MCF 10A (cell line): ENCODE results near the gene SCARF2. TPM values are rescaled to one million over a fixed set of nuclear protein-coding genes. Genes with fewer than 3 reads are reported as not detected.

ENCODE experiments used
- BruUV-seq: library from RNA; stranded (reverse); fragments of 400-500 nt; replicated peaks from 2 replicates; lab custom pipeline; 2021; lab: Mats Ljungman, UMichigan
- CTCF ChIA-PET: fragments of 300-600 bp; sonication (Branson Sonifier 250); formaldehyde crosslinking; extraction: SDS; loops from one replicate; lab custom pipeline; 2021; ENCODE audit warnings: antibody characterized with exemption, inconsistent platforms; lab: Yijun Ruan, JAX
- POLR2A ChIA-PET: fragments of 300-600, 350-650 bp; sonication (Branson Sonifier 250); formaldehyde crosslinking; extraction: SDS; loops from one replicate; lab custom pipeline; 2020; ENCODE audit warnings: antibody characterized with exemption, inconsistent platforms; lab: Yijun Ruan, JAX
- DNase-seq: peaks from one replicate; pipeline ENCODE4 v3.0.0-alpha.2; 2018; ENCODE audit not compliant: unreplicated experiment
- H3K27ac Mint-ChIP-seq: one replicate; pipeline ENCODE4 v1.8.0; 2022; ENCODE audit warnings: mild to moderate bottlenecking, low read depth, mixed read lengths; ENCODE audit not compliant: unreplicated experiment
- H3K27me3 Mint-ChIP-seq: one replicate; pipeline ENCODE4 v1.8.0; 2022; ENCODE audit warnings: mixed read lengths; ENCODE audit not compliant: insufficient read depth, unreplicated experiment
- H3K36me3 Mint-ChIP-seq: one replicate; pipeline ENCODE4 v1.8.0; 2022; ENCODE audit warnings: mild to moderate bottlenecking, moderate library complexity, mixed read lengths; ENCODE audit not compliant: insufficient read depth, unreplicated experiment
- H3K4me1 Mint-ChIP-seq: one replicate; pipeline ENCODE4 v1.8.0; 2022; ENCODE audit warnings: mixed read lengths; ENCODE audit not compliant: insufficient read depth, unreplicated experiment
- H3K4me3 Mint-ChIP-seq: one replicate; pipeline ENCODE4 v1.8.0; 2022; ENCODE audit warnings: mild to moderate bottlenecking, moderate library complexity, mixed read lengths; ENCODE audit not compliant: unreplicated experiment
- H3K9me3 Mint-ChIP-seq: one replicate; pipeline ENCODE4 v1.8.0; 2022; ENCODE audit warnings: mixed read lengths; ENCODE audit not compliant: unreplicated experiment
- intact Hi-C: fragments of 100-400 bp; cut with micrococcal nuclease; formaldehyde crosslinking; loops from 2 replicates; pipeline ENCODE4 v1.14.1; 2022
- total RNA-seq: library from RNA; stranded (reverse); gene quantifications from 2 replicates; pipeline ENCODE4 v1.2.3, GENCODE V29; 2022
- TF ChIP-seq, protein P1 (sequence below): fragments of 200-600 bp; IDR thresholded peaks from one replicate; pipeline ENCODE4 v1.8.0; 2022; ENCODE audit warnings: antibody characterized with exemption, mild to moderate bottlenecking; ENCODE audit not compliant: unreplicated experiment

SCARF2 gene
- total RNA-seq, 1 experiment from 2014 or later = 0.35 TPM

DNA sequence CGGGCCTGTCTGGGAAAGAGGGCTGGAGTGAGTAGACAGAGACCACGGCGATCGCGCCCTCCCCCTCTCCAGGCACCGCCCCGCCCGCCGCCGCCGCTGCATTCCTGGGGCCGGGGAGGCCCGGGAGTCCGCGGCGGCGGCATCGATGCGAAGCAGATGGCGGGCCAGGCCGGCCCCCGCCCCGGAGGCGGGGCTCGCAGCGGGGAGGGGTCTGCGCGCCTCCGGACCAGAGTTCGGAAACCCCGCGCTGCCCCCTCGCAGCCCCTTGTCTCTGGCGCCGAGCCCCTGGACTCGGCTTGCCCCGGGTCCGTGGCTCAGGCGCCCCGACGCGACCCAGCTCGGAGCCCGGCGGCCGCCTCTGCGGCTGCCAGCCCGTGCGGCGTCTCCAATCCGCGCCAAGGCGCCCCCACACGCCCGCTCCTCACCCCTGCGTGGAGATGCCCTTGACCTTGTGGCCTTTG, 1.3 kb downstream of the SCARF2 start:
- H3K36me3 Mint-ChIP-seq = no peaks in the 10 kb centered on the region
- TF ChIP-seq, protein P1, sequence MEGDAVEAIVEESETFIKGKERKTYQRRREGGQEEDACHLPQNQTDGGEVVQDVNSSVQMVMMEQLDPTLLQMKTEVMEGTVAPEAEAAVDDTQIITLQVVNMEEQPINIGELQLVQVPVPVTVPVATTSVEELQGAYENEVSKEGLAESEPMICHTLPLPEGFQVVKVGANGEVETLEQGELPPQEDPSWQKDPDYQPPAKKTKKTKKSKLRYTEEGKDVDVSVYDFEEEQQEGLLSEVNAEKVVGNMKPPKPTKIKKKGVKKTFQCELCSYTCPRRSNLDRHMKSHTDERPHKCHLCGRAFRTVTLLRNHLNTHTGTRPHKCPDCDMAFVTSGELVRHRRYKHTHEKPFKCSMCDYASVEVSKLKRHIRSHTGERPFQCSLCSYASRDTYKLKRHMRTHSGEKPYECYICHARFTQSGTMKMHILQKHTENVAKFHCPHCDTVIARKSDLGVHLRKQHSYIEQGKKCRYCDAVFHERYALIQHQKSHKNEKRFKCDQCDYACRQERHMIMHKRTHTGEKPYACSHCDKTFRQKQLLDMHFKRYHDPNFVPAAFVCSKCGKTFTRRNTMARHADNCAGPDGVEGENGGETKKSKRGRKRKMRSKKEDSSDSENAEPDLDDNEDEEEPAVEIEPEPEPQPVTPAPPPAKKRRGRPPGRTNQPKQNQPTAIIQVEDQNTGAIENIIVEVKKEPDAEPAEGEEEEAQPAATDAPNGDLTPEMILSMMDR = no peak
- H3K4me3 Mint-ChIP-seq = no peak overlapping the region
- no peak for DNase-seq
- H3K4me1 Mint-ChIP-seq = no peaks in the 10 kb centered on the region
- intact Hi-C loops = no loop called here
- BruUV-seq = no TSS peak
- ChIA-PET CTCF (no interaction called here), POLR2A (interaction anchor here (0.6 kb wide), 1 partner anchor 51 kb away, joined by 5 read pairs; no protein-coding TSS in a partner anchor)
- H3K27ac Mint-ChIP-seq = no peak overlapping the region
- no peaks in the 10 kb centered on the region for H3K9me3 Mint-ChIP-seq
- peaks cover 11% of the 10 kb centered on the region for H3K27me3 Mint-ChIP-seq

DNA sequence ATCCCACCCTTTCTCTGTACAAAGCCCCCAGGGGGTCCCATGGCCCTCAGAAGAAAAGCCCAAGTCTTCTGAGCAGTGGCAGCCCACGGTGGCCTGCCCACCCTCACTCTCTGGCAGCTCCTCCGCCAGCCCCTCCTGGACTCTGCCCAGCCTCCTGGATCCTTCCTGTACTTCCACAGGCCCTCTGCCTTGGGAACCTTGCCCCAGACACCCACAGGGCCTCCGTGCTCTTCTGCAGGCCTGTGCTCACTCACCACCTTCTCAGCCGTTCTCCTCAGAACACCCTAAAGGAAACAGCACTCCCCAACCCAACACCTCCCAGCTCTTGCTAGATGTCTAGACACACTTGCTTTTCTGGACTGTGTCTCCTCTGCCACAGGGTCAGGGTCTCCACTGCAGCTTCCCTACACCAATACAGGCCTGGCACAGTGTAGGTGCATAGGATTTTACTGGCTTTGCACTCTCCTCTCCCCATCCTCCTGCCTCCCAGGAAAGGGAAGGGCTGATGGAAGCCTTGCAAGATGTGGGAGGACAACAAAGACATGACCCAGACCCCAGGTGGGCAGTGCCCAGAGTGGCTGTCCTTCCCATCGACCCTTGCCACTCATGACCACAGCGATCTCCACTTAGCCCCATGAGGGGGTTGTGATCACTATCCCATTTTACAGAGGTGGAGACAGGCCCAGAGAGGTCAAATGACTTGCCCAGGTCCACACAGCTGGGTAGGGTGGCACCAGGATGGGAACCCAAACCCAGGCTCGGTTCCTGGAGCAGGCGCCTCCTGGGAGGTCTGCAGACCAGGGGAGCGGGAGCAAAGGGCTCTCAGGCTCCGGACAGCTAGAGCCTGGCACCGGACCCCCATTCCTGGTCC, 2.0 kb downstream of the SCARF2 start:
- DNase-seq = no peak
- H3K36me3 Mint-ChIP-seq = no peaks in the 10 kb centered on the region
- peaks cover 11% of the 10 kb centered on the region for H3K27me3 Mint-ChIP-seq
- no TSS peak for BruUV-seq
- no peak overlapping the region for H3K4me3 Mint-ChIP-seq
- H3K27ac Mint-ChIP-seq = no peak overlapping the region
- no peaks in the 10 kb centered on the region for H3K4me1 Mint-ChIP-seq
- no peaks in the 10 kb centered on the region for H3K9me3 Mint-ChIP-seq
- ChIA-PET CTCF (no interaction called here), POLR2A (interaction anchor here (0.6 kb wide), 1 partner anchor 52 kb away, joined by 5 read pairs; no protein-coding TSS in a partner anchor)
- TF ChIP-seq, protein P1 = no peak
- intact Hi-C loops = no loop called here

DNA sequence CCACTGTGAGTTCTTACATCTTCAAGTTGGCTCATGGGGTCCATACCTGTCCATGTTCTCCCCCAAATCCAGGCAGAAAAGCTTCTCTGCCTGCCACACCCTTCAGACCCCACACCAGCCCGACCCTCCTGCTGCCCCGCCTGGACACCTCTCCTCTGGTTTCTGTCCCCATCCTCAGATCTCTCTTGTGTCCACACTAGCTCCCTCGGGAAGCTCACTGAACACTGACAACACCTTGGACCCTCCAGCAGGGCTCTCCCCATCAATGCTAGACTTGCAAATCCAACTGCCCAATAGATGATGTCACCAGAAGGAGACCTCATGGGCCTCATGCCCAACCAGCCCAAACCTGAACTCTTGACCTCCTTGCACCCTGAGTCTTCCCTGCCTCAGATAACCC, 2.9 kb downstream of the SCARF2 start:
- no peaks in the 10 kb centered on the region for H3K36me3 Mint-ChIP-seq
- H3K27ac Mint-ChIP-seq = no peak overlapping the region
- TF ChIP-seq, protein P1 = no peak
- peaks cover 11% of the 10 kb centered on the region for H3K27me3 Mint-ChIP-seq
- no peak overlapping the region for H3K4me3 Mint-ChIP-seq
- BruUV-seq = no TSS peak
- ChIA-PET CTCF (interaction anchor here (0.6 to 1.3 kb wide), 2 partner anchors 9 to 16 kb away, joined by 3 to 9 read pairs; no protein-coding TSS in a partner anchor), POLR2A (no interaction called here)
- H3K4me1 Mint-ChIP-seq = no peaks in the 10 kb centered on the region
- no peaks in the 10 kb centered on the region for H3K9me3 Mint-ChIP-seq
- no peak for DNase-seq
- intact Hi-C loops = no loop called here

DNA sequence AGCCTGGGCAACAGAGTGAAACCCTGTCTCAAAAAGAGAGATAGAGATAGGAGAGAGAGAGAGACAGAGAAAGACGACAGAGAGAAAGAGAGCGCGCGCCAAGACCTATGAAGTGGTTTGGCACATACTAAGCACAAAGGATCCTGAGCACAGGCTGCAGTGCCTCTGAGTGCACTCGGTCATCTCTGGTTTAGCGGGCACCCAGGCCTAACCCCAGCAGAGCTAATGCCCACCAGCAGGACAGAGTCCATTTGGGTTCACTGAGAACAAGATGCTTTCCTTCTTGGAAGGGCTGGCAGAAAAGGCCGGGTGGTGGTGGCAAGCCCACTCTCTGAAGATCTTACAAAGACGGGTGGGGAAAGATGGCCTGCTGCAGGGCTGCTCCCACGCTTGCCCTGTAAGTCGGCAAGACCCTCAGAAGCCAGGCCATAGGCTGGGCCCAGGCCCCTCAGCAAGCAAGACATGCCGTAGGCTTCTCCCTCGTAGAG, 3.3 kb downstream of the SCARF2 start:
- no peaks in the 10 kb centered on the region for H3K9me3 Mint-ChIP-seq
- DNase-seq = no peak
- H3K4me1 Mint-ChIP-seq = no peaks in the 10 kb centered on the region
- BruUV-seq = no TSS peak
- TF ChIP-seq, protein P1 = no peak
- H3K27ac Mint-ChIP-seq = no peak overlapping the region
- ChIA-PET CTCF (interaction anchor here (1.3 kb wide), 1 partner anchor 16 kb away, joined by 9 read pairs; no protein-coding TSS in a partner anchor), POLR2A (no interaction called here)
- no peak overlapping the region for H3K4me3 Mint-ChIP-seq
- intact Hi-C loops = no loop called here
- H3K27me3 Mint-ChIP-seq = peaks cover 11% of the 10 kb centered on the region
- no peaks in the 10 kb centered on the region for H3K36me3 Mint-ChIP-seq
